ENCODE measurements around the gene FCHO1.

- TF ChIP-seq CTCF (IDR thresholded peaks at IDR 0.05; ENCODE audit: insufficient read depth, low read length) (no peak), GABPA (IDR thresholded peaks at IDR 0.05; ENCODE audit: low read depth) (no peak), POLR2AphosphoS5 (IDR thresholded peaks at IDR 0.05; ENCODE audit: low read depth) (no peak), REST (IDR thresholded peaks at IDR 0.05; ENCODE audit: insufficient replicate concordance, low read depth) (no peak), SPI1 (IDR thresholded peaks at IDR 0.05; ENCODE audit: borderline replicate concordance, low read depth) (no peak)
Observed at GRCh38 chr19:17829855-17830566, 78.7 kb downstream of the FCHO1 start.

All from HL-60 (cell line).